ENCODE data around the gene CPT1B. TPM values are rescaled to one million over a fixed set of nuclear protein-coding genes. Genes with fewer than 3 reads are reported as not detected.
A peak's percentile ranks its signal among the peaks of the same experiment; 100 is the strongest.

The CPT1B gene
- polyA plus RNA-seq, 3 donors, result 0.18 to 66.9 TPM; not detected in 1

GRCh38 chr22:50529416-50529896, 48.8 kb downstream of the CPT1B start:
- H3K4me1 Mint-ChIP-seq, result peaks cover 47% of the 10 kb centered on the region
- no peaks in the 10 kb centered on the region for H3K27me3 Mint-ChIP-seq (ENCODE audit: low read depth in 3 of 3)
- Histone ChIP-seq H3K4me2 (replicated peaks; ENCODE audit: extremely low read depth, low read length, poor library complexity, severe bottlenecking) (peak overlapping the region; percentile 95), H3K27me3 (ENCODE audit: control insufficient read depth in 2 of 2, insufficient read depth in 2 of 2, low read length in 2 of 2) (no peaks in the 10 kb centered on the region), H2AFZ (ENCODE audit: insufficient read depth, low read depth, low read length, poor library complexity, severe bottlenecking) (no peak overlapping the region), H3K4me1 (ENCODE audit: control insufficient read depth in 1 of 2, insufficient read depth in 2 of 2, low read length in 2 of 2) (peaks cover 61 to 85% of the 10 kb centered on the region in 2 donors), H3K4me3 (replicated peaks in 1 of 3; ENCODE audit: low read depth in 2 of 3, low read length in 3 of 3) (peak overlapping the region; percentile 72 to 99 (median 73)), H3K9ac (ENCODE audit: insufficient read depth, low read length, poor library complexity, severe bottlenecking) (peak overlapping the region; percentile 100), H3K79me2 (ENCODE audit: insufficient read depth, low read length) (peaks cover 83% of the 10 kb centered on the region), H3K9me3 (replicated peaks in 1 of 2; ENCODE audit: control insufficient read depth in 1 of 2, insufficient read depth in 1 of 2, low read length in 2 of 2) (no peaks in the 10 kb centered on the region), H4K20me1 (ENCODE audit: insufficient read depth, low read length) (peaks cover 52% of the 10 kb centered on the region), H3K36me3 (replicated peaks in 1 of 2; ENCODE audit: control insufficient read depth in 1 of 2, insufficient read depth in 2 of 2, low read length in 2 of 2) (peaks cover 14 to 20% of the 10 kb centered on the region in 2 donors), H3K27ac (ENCODE audit: low read depth in 1 of 2, low read length in 2 of 2) (peak overlapping the region; percentile 100)
- DNase-seq, result peak in 1 of 3 donors; percentile 44
- H3K4me3 Mint-ChIP-seq, result peak overlapping the region; percentile 91 to 95
- WGBS (ENCODE audit: insufficient coverage), result 24% methylated on average over 47 of the region's 50 CpGs
- H3K27ac Mint-ChIP-seq, result peak overlapping the region; percentile 94 to 100 (median 97)
- intact Hi-C loops (cut with micrococcal nuclease), result loop anchor here (1.0 to 5.0 kb wide), 4 partner anchors 13 to 93 kb away; partner anchors contain the start of genes CHKB (in 2 of the 2) and SYCE3 (in 1 of the 2)
- H3K36me3 Mint-ChIP-seq, result peaks cover 27 to 30% of the 10 kb centered on the region in 2 donors
- no peak for TF ChIP-seq CTCF (IDR thresholded peaks at IDR 0.05)
- no peaks in the 10 kb centered on the region for H3K9me3 Mint-ChIP-seq

- Mint-ChIP-seq H3K9me3 (no peaks in the 10 kb centered on the region), H3K27ac (peak overlapping the region; percentile 94 to 100 (median 97)), H3K36me3 (peaks cover 29 to 35% of the 10 kb centered on the region in 2 donors), H3K27me3 (ENCODE audit: low read depth in 3 of 3) (no peaks in the 10 kb centered on the region), H3K4me1 (peaks cover 44% of the 10 kb centered on the region), H3K4me3 (peak overlapping the region; percentile 91 to 95)
- DNase-seq, result no peak
- Histone ChIP-seq H3K9me3 (replicated peaks in 1 of 2; ENCODE audit: control insufficient read depth in 1 of 2, insufficient read depth in 1 of 2, low read length in 2 of 2) (no peaks in the 10 kb centered on the region), H4K20me1 (ENCODE audit: insufficient read depth, low read length) (peaks cover 58% of the 10 kb centered on the region), H3K9ac (ENCODE audit: insufficient read depth, low read length, poor library complexity, severe bottlenecking) (peak overlapping the region; percentile 100), H3K27ac (ENCODE audit: low read depth in 1 of 2, low read length in 2 of 2) (peak overlapping the region; percentile 100), H2AFZ (ENCODE audit: insufficient read depth, low read depth, low read length, poor library complexity, severe bottlenecking) (no peak overlapping the region), H3K27me3 (ENCODE audit: control insufficient read depth in 2 of 2, insufficient read depth in 2 of 2, low read length in 2 of 2) (no peaks in the 10 kb centered on the region), H3K4me2 (replicated peaks; ENCODE audit: extremely low read depth, low read length, poor library complexity, severe bottlenecking) (peak overlapping the region; percentile 95), H3K36me3 (replicated peaks in 1 of 2; ENCODE audit: control insufficient read depth in 1 of 2, insufficient read depth in 2 of 2, low read length in 2 of 2) (peaks cover 20 to 26% of the 10 kb centered on the region in 2 donors), H3K4me3 (replicated peaks in 1 of 3; ENCODE audit: low read depth in 2 of 3, low read length in 3 of 3) (peak overlapping the region; percentile 72 to 99 (median 73)), H3K79me2 (ENCODE audit: insufficient read depth, low read length) (peaks cover 89% of the 10 kb centered on the region), H3K4me1 (ENCODE audit: control insufficient read depth in 1 of 2, insufficient read depth in 2 of 2, low read length in 2 of 2) (peaks cover 61 to 85% of the 10 kb centered on the region in 2 donors)
- 53% methylated on average over 6 of the region's 15 CpGs for WGBS (ENCODE audit: insufficient coverage)
- no peak for TF ChIP-seq CTCF (IDR thresholded peaks at IDR 0.05)
- intact Hi-C loops (cut with micrococcal nuclease), result loop anchor here (1.0 to 5.0 kb wide), 4 partner anchors 13 to 93 kb away; partner anchors contain the start of genes CHKB (in 2 of the 2) and SYCE3 (in 1 of the 2)
Observed at GRCh38 chr22:50528682-50529415, 49.4 kb downstream of the CPT1B start.

Data from CD14-positive monocyte (primary cell).